Osteoblast (primary cell): ENCODE measurements around the gene POLDIP3. TPM values are rescaled to one million over a fixed set of nuclear protein-coding genes. Genes with fewer than 3 reads are reported as not detected.
"Not testable (repeated sequence)": the region's sequence is repeated elsewhere in the genome, so short reads cannot be mapped to it uniquely, and the experiment has no call there.

Experiments
- DNase-seq: peaks from one replicate; pipeline ENCODE4 v3.0.0; 2011; ENCODE audit warnings: low spot score, mixed read lengths; ENCODE audit not compliant: insufficient read length; ENCODE audit errors: missing footprints
- H2AFZ ChIP-seq: 2 replicates; pipeline ENCODE4 v1.6.0; 2011; ENCODE audit warnings: mild to moderate bottlenecking, low read length
- H3K27ac ChIP-seq: 2 replicates; pipeline ENCODE4 v1.5.1; 2011; ENCODE audit warnings: mild to moderate bottlenecking, low read depth, low read length, moderate library complexity
- H3K27me3 ChIP-seq: 2 replicates; pipeline ENCODE4 v1.6.0; 2012; ENCODE audit warnings: mild to moderate bottlenecking, control low read depth, inconsistent platforms, low read length, moderate library complexity; ENCODE audit not compliant: insufficient read depth
- H3K36me3 ChIP-seq: 2 replicates; pipeline ENCODE4 v1.5.1; 2011; ENCODE audit warnings: mild to moderate bottlenecking, low read length, control low read depth, moderate library complexity; ENCODE audit not compliant: insufficient read depth
- H3K4me1 ChIP-seq: 2 replicates; pipeline ENCODE4 v1.5.1; 2011; ENCODE audit warnings: mild to moderate bottlenecking, low read length, control low read depth, moderate library complexity; ENCODE audit not compliant: insufficient read depth
- H3K4me2 ChIP-seq: 2 replicates; pipeline ENCODE4 v1.6.0; 2011; ENCODE audit warnings: mild to moderate bottlenecking, low read length; ENCODE audit not compliant: insufficient read depth
- H3K4me3 ChIP-seq: fragments of 200-600 bp; sonication (generic); 3 replicates; pipeline ENCODE4 v1.5.1; 2012; ENCODE audit warnings: mild to moderate bottlenecking, low read length, inconsistent platforms; ENCODE audit not compliant: insufficient read depth
- H3K79me2 ChIP-seq: 2 replicates; pipeline ENCODE4 v1.6.0; 2012; ENCODE audit warnings: mild to moderate bottlenecking, low read length, control low read depth, inconsistent platforms; ENCODE audit not compliant: insufficient read depth
- H3K9me3 ChIP-seq: 2 replicates; pipeline ENCODE4 v1.5.1; 2011; ENCODE audit warnings: low read depth, low read length, control low read depth
- H4K20me1 ChIP-seq: 2 replicates; pipeline ENCODE4 v1.6.0; 2012; ENCODE audit warnings: mild to moderate bottlenecking, low read length, control low read depth; ENCODE audit not compliant: insufficient read depth
- CTCF ChIP-seq: IDR thresholded peaks from 2 replicates; pipeline ENCODE4 v1.5.1; 2011; ENCODE audit warnings: mild to moderate bottlenecking, low read depth, low read length, moderate library complexity; ENCODE audit errors: extremely low read depth
- total RNA-seq: library from RNA; depleted of rRNA; stranded (reverse); fragments of >200 nt; gene quantifications from 2 replicates; pipeline ENCODE4 v1.2.3, GENCODE V29; 2012

The POLDIP3 gene
- total RNA-seq, 1 donor = 22.4 TPM

GRCh38 chr22:42553475-42554361, 61.0 kb downstream of the POLDIP3 start, which contains the start of gene SERHL2:
SERHL2 (plus strand) TSS chr22:42553956; CDS start chr22:42554021, 65 bp downstream.
- Histone ChIP-seq H3K79me2 (no peaks in the 10 kb centered on the region), H3K4me3 (peak within 1 kb of the TSS; percentile 76), H4K20me1 (no peaks in the 10 kb centered on the region), H3K27me3 (peaks cover 19% of the 10 kb centered on the region), H3K36me3 (no peaks in the 10 kb centered on the region), H3K4me2 (peak within 1 kb of the TSS; percentile 98), H3K4me1 (peaks cover 7% of the 10 kb centered on the region), H3K9me3 (no peaks in the 10 kb centered on the region), H3K27ac (no peak within 1 kb of the TSS), H2AFZ (peak within 1 kb of the TSS; percentile 94)
- TF ChIP-seq CTCF = no peak
- DNase-seq = peak; percentile 96

GRCh38 chr22:42552294-42552647, 62.4 kb downstream of the POLDIP3 start:
- H4K20me1 ChIP-seq, H3K9me3 ChIP-seq, H3K4me2 ChIP-seq, H3K79me2 ChIP-seq, H3K27ac ChIP-seq, H2AFZ ChIP-seq, H3K36me3 ChIP-seq, H3K4me1 ChIP-seq, H3K4me3 ChIP-seq, DNase-seq: not testable (repeated sequence)
- H3K27me3 ChIP-seq = peaks cover 21% of the 10 kb centered on the region

DNA sequence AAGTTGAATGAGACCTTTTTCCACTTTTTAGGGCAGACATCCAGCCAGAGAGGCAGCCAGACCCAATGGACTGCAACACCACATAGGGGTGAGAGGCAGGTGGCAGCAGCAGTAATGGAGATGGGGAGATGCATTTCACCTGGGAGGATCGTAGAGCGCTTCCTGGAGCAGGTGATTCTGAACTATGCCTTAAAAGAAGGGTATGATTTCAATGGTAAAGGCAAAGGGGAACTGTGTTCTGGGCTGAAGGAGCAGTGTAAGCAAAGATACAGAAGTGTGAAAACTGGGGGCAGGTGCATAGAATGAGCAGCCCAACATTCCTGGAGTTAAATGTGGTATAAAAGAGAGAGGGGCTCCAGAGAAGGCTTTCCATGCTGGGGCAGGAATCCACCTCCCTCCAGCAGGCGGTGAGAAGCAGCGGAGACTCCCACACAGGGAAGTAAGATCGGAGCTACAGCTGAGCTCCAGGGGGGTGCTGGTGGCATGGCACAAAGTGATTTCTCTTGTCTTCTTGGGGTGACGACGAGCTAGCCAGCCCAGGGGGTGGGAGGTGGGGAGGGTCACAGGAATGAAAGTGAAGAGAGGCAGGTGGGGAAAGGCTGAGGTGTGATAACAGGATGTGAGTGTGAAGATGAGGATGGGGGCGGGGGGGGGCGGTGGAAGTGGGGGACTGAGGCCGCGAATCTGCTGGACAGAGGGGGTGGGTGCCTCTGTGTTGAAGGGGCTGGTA, 65.2 kb downstream of the POLDIP3 start:
- no peaks in the 10 kb centered on the region for H3K9me3 ChIP-seq
- no peak overlapping the region for H3K4me2 ChIP-seq
- no peaks in the 10 kb centered on the region for H3K79me2 ChIP-seq
- H3K4me1 ChIP-seq = peaks cover 7% of the 10 kb centered on the region
- no peak overlapping the region for H3K4me3 ChIP-seq
- peak; percentile 79 for DNase-seq
- TF ChIP-seq CTCF = no peak
- peaks cover 21% of the 10 kb centered on the region for H3K27me3 ChIP-seq
- no peak overlapping the region for H3K27ac ChIP-seq
- no peaks in the 10 kb centered on the region for H3K36me3 ChIP-seq
- H2AFZ ChIP-seq = no peak overlapping the region
- H4K20me1 ChIP-seq = no peaks in the 10 kb centered on the region

GRCh38 chr22:42548597-42549330, 65.9 kb downstream of the POLDIP3 start:
- Histone ChIP-seq H2AFZ (no peak overlapping the region), H3K9me3 (no peaks in the 10 kb centered on the region), H3K27me3 (peaks cover 21% of the 10 kb centered on the region), H3K4me1 (peaks cover under 1% of the 10 kb centered on the region), H3K27ac (no peak overlapping the region), H3K4me3 (no peak overlapping the region), H3K79me2 (no peaks in the 10 kb centered on the region), H3K4me2 (no peak overlapping the region), H4K20me1 (no peaks in the 10 kb centered on the region), H3K36me3 (no peaks in the 10 kb centered on the region)
- peak; percentile 62 for DNase-seq
- TF ChIP-seq CTCF = no peak

GRCh38 chr22:42548126-42548525, 66.6 kb downstream of the POLDIP3 start:
- not testable (repeated sequence) for H3K27ac ChIP-seq, H3K79me2 ChIP-seq, DNase-seq, H3K4me2 ChIP-seq, H2AFZ ChIP-seq, H3K36me3 ChIP-seq, H3K9me3 ChIP-seq, H4K20me1 ChIP-seq, H3K4me3 ChIP-seq, H3K4me1 ChIP-seq
- peaks cover 21% of the 10 kb centered on the region for H3K27me3 ChIP-seq
